Measurements from ENCODE around the gene TMA16.
"Not testable (repeated sequence)": the region's sequence is repeated elsewhere in the genome, so short reads cannot be mapped to it uniquely, and the experiment has no call there.

Gene TMA16

DNA sequence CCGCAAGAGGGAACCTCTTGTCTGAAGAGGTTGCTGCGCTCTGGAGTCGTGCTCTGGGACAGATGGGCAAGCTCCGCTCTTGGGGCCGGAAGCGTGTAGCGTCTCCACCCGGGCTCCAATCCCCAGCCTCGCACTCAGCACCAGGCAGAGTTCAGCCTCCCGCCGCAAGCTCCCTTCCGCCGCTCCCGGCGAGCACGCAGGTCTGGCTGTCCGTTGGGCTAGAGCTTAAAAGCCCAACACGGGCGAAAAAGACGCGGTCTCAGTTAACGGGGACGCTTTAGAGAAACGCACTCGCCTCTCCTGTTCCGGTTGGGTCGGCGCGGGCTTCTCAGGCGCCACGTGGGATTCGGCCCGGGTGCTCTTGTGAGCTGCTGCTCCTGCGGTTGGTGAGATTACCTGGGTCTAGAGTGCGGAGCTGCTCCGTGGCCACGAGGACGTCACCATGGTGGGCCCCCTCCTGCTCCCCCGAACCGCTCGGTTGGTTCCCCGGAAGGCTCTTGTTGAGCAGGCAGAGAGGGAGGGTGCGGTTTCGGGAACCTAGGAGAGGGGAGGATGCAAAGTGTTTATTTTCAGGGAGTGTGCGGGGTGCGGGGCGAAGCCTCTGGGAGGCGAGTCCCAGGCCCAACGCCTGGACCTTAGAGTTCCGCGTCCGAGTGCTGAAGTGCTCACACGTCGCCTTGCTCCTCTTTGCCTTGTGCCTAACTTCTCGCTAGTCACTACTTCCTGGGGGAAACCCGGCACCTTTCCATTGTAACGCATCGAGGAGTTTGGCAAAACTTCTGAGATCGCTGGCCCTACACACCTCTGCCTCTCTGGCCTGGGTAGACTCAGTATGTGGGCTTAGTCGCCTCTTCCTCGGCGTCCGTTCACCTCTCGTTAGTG is at the start of gene TMA16:
Gene TMA16, plus strand, starts transcription at position 331 of the 882 bp plus-strand sequence. Its CDS starts 112 bp downstream, at position 443.
- DNase-seq (ENCODE audit: low read depth in 2 of 2), result peak; percentile 90 to 91

DNA sequence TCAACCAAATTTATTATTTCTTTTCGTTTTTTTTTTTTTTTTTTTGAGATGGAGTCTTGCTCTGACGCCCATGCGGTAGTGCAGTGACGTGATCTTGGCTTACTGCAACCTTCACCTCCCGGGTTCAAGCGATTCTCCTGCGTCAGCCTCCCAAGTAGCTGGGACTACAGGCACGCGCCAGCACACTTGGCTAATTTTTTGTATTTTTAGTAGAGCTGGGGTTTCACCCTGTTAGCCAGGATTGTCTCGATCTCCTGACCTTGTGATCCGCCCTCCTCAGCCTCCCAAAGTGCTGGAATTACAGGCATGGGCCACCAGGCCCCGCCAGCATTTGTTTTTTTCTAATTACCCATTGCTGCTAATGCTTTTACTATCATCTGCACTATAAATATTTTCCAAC is 47.5 kb upstream of the TMA16 start:
- not testable (repeated sequence) for DNase-seq (ENCODE audit: low read depth in 2 of 2)

DNA sequence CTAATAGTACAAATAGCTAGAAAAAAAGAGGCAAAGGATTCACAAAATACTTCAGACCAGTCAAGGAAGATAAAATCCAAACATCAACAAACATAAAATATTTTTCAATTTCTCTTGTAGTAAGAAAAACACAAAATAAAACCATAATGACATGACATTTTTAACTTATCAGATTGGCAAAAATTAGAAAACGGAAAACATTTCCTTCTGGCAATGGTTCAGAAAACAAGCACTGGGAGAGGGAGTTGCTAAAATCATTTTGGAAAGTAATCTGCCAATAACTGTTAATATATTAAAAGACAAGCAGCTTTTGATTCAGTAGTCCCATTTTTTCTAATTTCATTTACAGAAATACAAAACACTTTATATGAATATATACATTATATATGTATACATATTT is 47.0 kb upstream of the TMA16 start:
- no peak for DNase-seq (ENCODE audit: low read depth in 2 of 2)

DNA sequence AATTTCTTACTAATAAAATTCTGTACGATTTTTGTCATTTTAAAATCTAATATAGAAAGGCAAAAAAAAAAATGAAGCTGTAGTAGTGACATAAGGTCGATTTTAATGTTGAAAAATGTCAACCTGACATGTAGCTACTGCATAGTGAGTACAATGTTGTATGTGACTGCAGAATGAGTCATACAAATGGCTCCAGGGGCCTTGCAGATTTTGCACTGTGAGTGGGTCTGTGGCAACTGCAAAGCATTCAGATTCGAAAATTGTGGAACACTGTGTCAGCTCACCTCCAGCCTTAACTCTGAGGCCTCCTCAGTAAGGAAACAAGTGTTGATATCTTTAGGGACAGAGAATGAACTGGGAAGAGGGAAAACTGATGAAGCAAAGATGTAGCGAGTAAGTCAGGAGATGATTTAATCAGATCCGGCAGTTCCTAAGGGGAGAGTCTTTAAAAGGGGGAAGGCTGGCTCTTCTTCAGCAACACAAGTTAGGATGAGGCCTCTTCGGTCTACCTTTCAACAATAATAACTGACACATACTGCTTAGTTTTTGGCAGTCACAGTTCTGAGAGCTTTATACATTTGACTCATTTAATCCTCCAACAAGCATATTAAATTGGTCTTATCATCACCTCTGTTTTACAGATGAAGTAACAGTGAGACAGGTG is 45.8 kb upstream of the TMA16 start:
- DNase-seq (ENCODE audit: low read depth in 2 of 2), result no peak

DNA sequence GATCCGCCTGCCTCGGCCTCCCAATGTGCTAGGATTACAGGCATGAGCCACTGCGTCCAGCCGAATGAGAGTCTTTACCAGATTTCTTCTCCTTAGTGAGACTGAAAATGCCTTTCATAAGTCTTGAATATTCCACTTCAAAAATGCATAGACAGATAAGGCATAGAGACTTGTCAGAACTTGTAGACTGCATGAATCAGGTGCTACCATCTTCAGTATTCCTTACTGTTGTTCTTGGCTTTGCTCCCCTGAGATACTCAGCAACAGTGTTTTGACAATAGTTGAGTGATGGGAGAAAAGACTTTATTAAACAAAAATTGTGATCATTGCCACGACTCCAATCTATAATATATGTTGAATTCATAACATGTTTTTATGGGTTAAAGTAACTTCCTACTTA is 31.9 kb upstream of the TMA16 start:
- DNase-seq (ENCODE audit: low read depth in 2 of 2), result no peak

DNA sequence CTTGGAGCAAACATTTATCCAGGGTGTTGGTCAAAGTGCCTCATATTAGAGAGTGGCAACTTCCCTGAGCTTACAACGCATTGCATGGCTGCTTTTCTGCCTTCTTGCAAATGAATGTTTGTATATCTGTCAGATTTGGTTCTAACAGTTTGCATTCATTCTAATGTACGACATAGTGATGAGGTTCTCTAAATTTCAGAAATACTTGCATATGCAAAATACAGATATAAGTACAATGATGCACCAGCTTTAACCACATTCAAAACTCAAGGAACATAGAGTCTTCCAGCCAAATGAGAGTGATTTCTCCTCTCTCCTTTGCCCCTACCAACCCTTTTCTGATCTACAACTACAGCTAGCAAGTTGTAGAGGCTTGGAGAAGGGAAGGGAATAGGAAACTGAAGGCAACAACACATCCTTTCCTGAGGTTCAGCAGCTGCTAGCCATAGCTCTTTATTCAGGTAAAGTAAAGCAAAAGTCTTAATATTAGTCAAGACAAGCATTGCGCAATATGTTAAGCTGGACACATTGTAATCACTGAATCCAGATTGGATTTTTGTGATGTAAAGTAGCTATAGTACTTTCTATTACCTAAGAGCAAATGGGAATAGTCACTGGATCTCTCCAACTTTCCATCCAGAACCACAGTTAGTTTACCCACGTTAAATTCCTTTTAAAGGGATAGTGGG is 27.3 kb upstream of the TMA16 start:
- DNase-seq (ENCODE audit: low read depth in 2 of 2), result no peak

DNA sequence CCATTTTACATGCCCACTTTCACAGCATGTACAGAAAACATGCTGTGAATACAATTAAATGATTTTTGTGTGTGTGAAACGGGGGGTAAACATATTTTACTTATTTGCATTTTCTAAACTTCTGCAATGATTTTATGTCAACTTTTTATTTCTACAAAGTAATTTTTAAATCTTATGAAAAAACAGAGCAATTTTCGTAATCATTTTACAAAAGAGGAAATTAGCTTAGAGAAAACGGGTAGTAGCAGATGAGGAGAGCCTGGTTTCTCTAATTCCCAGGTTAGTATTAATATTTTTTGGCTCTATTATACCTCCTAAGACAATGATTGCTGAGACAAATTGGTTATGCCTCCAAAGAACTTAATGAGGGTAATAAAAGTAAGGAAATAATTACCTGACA is 24.1 kb upstream of the TMA16 start:
- DNase-seq (ENCODE audit: low read depth in 2 of 2), result no peak

DNA sequence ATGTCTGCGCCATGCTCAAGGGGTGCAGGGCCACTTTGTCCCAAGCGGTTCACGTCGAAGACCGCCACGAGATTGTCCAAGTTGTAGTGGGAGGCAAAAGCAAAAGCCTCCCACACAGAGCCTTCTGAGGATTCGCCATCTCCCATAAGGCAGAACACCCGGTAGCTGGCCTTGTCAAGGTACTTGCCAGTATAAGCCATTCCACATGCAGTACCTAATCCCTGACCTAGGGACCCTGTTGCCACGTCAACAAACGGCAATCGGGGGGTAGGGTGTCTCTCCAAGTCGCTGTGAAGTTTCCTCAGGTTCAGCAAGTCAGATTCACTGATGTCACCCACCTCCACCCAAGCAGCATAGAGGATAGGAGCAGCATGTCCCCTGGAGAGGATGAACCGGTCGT is 21.4 kb upstream of the TMA16 start:
- DNase-seq (ENCODE audit: low read depth in 2 of 2), result no peak

DNA sequence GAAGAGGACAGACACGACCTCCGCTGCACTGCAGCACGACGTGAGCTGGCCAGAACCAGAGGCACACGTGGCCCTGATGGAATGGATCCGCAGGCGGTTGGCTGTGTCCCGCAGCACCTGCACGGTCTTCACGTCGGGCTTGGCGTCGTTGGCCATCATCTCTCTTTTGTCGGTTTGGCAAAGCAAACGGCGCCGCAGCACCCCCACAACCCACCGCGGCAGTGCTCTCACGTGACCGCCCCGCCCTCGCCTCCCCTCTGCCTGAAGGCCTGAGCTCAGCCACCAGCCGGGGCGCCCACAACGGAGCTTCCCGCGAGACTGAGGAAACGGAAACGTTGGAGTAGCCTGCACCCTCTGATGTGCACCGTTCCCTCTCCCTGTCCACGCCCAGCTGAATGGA is 20.9 kb upstream of the TMA16 start, which contains the start of gene TKTL2:
Gene TKTL2, minus strand, starts transcription at position 179 of the 400 bp plus-strand sequence. Its CDS starts 20 bp downstream, at position 159.
- no peak for DNase-seq (ENCODE audit: low read depth in 2 of 2)

DNA sequence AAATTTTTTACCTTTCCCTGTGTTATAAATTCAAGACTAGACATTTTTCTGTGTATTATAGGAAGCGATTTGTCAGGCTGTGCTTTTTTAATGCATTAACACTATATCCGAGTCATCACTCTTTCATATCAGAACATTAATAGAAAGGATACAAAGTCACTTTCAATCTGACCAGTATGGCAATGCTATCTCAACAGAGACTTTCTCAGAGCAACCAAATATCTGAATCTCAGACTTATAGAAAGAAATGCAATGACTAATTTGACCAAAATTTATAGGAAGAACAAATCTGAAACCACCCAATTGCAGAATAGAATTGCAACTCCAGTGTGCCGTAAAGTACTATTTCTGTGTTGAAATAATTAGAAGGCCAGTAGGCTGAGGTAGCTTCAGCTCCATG is 20.5 kb upstream of the TMA16 start:
- DNase-seq (ENCODE audit: low read depth in 2 of 2), result no peak

DNA sequence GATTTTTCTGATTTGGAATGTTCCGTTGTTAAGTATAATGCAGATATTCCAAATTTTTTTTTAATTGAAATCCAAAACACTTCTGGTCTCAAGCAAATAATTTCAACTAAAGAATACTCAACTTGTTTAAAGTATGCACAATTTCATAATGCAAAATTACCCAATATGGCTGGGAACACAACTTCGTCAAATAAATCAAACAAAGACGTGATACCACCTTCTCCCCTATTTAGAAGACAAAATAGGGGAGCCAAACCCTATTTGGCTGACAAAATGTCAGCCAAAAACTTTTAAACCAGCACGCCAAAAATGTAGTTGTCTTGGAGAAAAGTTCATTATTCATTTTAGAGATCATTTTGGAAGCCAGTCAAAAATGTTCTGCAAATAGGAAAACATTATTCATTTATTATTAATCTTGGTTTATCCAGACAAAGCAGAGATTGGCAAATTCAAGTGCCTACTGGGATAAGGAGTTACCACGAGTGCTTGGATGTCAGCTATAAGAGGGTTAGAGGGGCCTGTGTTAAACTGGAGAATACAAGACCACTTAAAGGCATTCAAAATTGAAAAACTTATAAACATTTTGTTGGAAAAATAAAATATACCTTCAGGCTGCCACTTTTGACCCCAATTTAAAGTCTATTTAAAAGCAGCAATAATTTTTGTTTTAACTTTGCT is 17.6 kb upstream of the TMA16 start:
- DNase-seq (ENCODE audit: low read depth in 2 of 2), result no peak

DNA sequence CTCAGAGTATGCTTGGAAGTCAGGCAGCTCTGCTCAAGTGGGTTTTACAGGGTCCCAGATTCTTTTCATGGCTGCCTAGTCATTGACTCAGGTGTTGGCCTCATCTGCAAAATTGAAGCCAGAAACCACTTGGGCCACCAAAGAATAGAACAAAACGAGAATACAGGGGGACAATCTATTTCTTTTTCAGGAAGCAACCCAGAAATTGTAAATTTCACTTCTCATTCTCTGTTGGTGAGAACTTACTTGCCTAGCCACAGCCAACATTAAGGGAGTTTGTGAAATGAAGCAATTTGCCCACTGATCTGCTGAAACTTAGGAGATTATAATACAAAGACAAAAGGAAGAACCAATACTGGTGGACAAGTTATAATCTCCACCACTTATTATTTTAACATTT is 12.3 kb upstream of the TMA16 start:
- DNase-seq (ENCODE audit: low read depth in 2 of 2), result no peak

DNA sequence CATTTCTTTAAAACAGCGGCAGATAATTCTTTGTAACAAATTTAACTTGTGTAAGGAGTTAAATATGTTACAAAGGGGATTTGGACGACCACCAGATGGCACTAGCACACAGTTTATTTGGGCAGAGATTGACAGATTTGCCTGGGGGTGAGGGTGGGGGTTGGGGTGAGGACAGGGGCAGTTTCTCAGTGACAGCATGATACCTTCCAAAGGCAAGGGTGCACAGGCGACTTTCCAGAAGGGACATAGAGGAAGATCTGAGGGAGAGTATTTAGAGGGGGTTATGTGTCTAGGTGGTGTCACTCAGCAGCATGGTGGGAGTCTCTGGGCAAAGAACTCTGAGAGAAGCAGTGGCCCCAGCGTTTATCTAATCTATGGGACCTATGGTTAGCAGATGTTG is 9.6 kb upstream of the TMA16 start:
- peak; percentile 4 for DNase-seq (ENCODE audit: low read depth in 2 of 2)

DNA sequence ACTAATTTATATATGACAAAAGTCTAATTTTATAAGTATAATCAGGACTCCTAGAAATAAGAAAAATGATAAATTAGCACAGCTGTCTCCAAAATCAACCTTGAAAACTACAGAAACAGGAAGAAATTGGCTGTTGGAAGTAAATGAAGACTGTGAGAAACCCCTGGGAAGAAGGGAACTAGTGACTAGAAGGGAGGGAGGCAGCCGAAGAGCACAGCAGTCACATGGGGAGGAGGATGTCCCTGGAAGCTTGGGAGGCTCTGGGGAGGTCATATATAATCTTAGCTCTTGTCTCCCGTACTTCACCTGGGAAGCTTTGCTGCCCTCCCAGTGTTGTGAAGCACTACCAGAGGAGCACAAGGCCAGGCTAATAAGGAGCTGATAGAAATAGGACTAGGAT is 8.9 kb upstream of the TMA16 start:
- no peak for DNase-seq (ENCODE audit: low read depth in 2 of 2)

DNA sequence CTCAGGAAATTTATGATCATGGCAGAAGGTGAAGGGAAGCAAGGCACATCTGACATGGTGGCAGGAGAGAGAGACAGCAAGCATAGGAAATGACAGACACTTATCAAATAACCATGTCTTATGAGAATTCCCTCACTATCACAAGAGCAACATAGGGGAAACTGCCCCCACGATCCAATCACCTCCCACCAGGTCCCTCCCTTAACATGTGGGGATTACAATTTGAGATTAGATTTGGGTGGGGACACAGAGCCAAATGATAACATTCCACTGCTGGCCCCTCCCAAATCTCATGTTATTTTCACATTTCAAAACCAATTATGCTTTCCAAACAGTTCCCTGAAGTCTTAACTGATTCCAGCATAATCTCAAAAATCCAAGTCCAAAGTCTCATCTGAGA is 8.2 kb upstream of the TMA16 start:
- no peak for DNase-seq (ENCODE audit: low read depth in 2 of 2)

DNA sequence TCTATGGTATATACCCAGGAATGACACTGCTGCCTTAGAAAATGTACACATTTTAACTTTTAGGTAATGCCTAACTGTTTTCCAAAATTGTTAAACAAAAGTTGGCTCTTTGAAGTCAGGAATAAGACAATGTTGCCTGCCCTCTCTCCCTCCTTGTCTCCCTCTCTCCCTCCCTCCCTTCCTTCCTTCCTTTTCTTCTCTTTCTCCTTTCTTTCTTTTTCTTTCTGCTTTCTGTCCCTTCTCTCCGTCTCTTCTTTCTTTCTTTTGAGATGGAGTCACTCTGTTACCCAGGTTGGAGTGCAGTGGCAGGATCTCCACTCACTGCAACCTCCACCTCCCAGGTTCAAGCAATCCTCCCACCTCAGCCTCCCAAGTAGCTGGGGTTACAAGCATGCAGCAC is 4.6 kb upstream of the TMA16 start:
- no peak for DNase-seq (ENCODE audit: low read depth in 2 of 2)

DNA sequence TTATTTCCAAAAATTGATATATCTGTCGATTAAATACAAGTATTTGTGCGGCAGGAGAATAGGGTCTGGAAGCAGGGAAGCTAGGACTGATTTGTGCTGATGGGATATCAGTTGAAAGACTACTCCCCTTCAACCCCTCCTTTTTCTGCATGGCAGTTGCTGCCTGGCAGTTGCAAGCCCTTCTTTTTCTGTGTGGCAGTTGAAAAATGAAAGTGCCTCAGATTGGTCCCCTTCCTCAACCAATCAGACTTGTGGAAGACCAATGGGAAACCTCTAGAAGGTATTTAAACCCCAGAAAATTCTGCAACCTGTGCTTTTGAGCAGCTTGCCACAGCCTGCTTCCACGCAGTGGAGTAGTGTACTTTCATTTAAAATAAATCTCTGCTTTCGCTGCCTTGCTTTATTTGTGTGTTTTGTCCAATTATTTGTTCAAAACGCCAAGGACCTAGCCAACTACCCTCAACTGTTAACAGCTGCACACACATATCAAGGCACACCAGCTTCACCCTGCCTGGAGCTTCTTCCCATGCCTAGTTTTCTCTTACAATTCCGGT is 1.5 kb upstream of the TMA16 start:
- no peak for DNase-seq (ENCODE audit: low read depth in 2 of 2)

DNA sequence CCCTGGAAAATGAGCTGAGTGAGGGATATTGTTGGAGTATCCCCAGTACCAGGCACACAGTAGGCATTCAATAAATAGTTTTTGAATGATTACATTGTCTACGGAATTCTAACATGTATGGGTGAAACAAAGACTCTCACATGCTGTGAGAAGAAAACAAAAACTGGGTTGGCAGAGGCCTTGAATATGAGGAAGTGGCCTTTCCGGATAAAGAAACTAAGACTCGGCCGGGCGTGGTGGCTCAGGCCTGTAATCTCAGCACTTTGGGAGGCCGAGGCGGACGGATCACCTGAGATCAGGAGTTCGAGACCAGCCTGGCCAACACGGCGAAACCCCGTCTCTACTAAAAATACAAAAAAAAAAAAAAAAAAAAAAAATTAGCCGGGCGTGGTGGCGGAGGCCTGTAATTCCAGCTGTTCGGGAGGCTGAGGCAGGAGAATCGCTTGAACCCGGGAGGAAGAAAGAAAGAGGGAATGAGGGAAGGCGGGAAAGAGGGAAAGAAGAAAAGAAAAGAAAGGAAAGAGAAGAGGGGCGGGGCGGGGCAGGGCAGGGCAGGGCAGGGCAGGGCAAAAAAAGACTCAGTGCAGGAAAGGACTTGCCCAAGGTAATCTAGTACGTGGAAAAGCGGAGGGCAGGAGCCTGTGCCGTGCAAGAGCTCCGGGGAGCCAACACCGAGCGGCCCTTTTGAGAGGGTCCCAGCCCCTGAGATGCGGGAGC is 689 bp upstream of the TMA16 start:
- no peak for DNase-seq (ENCODE audit: low read depth in 2 of 2)

DNA sequence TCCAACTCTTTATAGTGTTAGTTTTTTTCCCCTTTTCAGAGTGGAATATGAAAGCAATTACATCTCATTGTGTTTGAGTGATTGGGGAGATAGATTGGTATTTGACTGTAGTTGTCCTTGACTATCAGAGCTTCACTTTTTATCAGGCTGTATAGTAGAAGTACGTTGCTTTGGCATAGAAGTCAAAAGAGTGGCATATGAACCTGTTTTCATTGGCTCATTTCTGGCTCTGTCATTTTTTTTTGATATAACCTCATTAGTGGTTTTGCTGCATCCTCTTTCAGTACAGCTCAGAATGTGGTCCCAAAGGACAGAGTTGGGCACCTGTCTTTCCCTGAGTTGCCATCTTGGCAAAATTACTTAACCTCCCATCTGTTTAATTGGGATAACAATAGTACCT is 1.4 kb downstream of the TMA16 start:
- DNase-seq (ENCODE audit: low read depth in 2 of 2), result no peak

DNA sequence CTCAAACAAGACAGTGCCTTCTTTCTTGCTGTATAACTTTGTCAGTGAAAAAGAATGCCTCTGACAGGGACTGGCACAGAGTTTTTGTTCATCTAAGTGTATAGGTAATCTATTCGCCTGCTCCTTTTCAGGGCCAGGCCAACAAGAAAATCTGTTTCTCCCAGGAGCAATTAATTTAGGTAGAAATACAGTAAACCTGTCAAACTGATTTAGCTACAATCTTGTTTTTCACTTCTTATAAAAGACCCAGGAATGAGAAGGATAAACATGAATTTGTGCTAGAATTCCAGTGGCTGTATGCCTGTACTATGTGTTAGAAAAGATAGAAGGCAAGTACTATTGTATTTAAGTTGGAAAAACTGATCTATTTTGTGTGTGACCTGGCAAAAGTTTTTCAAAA is 6.1 kb downstream of the TMA16 start:
- DNase-seq (ENCODE audit: low read depth in 2 of 2), result no peak

DNA sequence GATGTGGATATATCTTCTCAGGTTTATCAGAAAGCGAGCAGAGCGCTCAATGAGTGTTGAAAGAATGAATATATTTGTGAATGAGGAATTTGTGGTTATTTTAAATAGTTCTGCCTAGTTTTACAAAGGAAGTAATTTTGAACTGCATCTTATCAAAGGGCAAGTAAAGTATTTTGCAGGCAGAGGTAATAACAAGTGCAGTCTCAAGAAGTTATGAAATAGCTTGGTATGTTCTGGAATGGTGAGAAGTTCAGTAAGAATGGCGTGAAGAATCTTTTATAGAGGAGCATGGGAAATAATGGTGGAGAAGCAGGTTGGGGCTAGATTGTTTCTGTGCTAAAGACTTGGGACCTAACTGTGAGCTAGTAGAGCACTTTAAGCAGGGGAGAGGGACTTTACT is 10.9 kb downstream of the TMA16 start:
- no peak for DNase-seq (ENCODE audit: low read depth in 2 of 2)
